GM21619 (cell line): Measurements from ENCODE around the gene SLC9A3.

Experiments used
- ATAC-seq: cut with Tn5 transposase; IDR thresholded peaks from one replicate; pipeline ENCODE4 v1.9.1; 2021; ENCODE audit not compliant: unreplicated experiment

The SLC9A3 gene

GRCh38 chr5:539469-540070 is 15.3 kb upstream of the SLC9A3 start:
- no peak for ATAC-seq

GRCh38 chr5:538801-539468 is 14.7 kb upstream of the SLC9A3 start:
- no peak for ATAC-seq

GRCh38 chr5:538271-538771 is 14.1 kb upstream of the SLC9A3 start:
- no peak for ATAC-seq

DNA sequence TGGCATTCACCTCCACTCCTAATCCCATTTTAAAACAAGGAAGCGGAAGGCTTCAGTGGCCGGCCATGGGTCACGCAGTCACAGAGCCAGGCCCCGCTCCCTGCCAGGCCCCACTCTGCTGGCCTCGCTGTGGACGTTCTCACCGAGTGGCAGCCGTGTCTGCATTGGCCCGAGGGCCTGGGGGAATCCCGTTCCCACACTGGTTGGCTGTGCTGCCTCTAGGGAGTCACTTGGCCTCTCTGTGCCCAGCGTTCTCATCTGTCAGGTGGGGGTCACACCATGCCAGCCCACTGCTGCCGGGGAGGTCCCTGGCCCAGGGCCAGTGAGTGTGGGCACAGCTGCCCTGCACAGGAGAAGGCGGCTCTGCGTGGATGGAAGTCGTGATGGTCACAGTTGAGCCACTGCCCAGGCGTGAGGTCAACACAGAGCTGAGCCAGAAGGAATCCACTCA is 13.4 kb upstream of the SLC9A3 start:
- ATAC-seq: no peak

- no peak for ATAC-seq
These were observed 12.8 kb upstream of the SLC9A3 start for GRCh38 chr5:537098-537497.

DNA sequence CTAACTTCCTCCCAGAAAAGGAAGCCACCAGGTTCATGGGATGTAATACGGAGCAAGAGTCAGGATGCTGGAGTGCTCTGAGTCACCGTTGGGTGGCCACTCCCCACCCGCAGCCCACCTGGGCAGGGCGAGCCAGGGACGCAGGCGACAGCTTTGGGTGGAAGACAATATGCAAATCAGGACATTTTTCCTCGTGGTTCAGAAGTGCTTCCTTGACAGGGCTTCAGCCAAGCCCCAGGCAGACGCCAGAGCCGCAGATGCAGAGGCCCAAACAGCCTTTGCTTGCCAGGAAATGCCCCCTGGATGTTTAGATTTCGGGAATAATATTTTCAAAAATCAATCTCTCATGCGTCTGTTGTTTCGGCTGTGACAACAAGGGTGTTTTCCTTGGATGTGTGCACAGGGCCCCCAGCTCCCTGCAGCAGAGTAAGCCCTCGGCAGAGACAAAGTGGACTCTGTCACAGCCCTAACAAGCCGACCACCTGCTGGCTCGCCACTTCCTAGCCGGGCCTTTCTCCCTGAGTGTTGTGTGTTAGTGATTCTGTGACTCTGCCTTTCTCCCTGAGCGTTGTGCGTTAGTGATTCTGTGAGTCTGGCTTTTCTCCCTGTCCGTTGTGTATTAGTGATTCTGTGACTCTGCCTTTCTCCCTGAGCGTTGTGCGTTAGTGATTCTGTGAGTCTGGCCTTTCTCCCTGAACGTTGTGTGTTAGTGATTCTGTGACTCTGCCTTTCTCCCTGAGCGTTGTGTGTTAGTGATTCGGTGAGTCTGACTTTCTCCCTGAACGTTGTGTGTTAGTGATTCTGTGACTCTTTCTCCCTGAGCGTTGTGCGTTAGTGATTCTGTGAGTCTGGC is 11.8 kb upstream of the SLC9A3 start:
- ATAC-seq: no peak

GRCh38 chr5:534743-535671 is 10.8 kb upstream of the SLC9A3 start:
- ATAC-seq: no peak

GRCh38 chr5:533955-534742 is 9.9 kb upstream of the SLC9A3 start:
- no peak for ATAC-seq

- no peak for ATAC-seq
These were observed 9.2 kb upstream of the SLC9A3 start for GRCh38 chr5:533243-533954.

GRCh38 chr5:532521-533242 is 8.4 kb upstream of the SLC9A3 start:
- ATAC-seq: no peak

DNA sequence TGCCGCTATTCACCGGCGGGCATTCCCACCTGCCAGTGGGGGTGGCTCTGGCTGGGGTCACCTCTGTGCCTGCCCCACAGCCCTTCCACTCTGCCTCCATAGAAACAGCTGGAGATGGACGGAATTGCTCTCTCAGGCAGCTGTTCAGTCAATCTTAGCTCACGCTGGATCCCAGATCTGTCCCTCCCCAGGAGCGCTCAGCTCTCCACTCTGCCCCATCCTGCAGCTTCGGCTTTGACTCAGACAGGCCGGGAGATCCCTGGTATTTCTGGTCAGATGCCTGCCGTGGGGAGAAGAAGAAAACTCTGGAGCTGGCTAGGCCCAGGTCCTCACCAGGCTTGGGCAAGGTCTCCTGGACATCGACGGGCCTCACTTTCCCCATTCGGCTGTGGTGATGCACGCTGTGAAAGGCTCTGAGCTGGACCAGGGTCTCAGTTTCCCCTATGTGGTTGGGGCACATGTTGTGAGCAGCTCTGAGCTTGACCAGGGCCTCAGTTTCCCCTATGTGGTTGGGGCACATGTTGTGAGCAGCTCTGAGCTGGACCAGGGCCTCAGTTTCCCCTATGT is 7.6 kb upstream of the SLC9A3 start:
- ATAC-seq: no peak

DNA sequence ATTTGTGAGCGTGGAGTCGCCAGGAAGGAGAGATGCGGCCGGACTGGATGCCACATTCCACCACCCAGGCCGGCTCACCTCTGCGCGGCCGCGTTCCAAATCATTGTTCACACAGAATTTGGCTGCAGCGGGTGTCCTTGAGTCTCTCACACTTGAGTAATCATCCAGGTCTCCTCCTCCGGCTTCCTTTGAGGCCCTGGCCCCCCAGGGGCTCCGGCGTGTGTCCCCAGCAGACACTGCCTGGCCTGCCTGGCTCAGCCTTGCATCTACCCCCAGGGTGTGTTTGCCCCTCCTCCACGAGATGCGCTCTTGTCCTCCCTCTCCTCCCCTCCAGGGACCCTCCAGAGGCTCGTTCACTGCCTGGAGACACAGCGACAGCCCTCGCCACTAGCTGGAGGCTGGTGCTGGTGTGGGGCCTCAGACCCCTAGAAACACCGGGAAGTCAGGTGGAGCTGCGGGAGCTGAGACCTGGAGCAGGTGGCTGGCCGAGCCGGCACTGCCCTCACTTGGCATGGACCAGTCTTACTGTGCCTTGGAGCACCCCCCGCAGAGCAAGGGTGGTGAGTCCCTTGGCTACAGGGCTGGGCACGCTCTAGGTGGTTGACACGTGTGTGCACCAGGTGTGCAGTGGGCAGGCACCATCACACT is 7.0 kb upstream of the SLC9A3 start:
- ATAC-seq: no peak

GRCh38 chr5:530001-530955 is 6.0 kb upstream of the SLC9A3 start:
- no peak for ATAC-seq

DNA sequence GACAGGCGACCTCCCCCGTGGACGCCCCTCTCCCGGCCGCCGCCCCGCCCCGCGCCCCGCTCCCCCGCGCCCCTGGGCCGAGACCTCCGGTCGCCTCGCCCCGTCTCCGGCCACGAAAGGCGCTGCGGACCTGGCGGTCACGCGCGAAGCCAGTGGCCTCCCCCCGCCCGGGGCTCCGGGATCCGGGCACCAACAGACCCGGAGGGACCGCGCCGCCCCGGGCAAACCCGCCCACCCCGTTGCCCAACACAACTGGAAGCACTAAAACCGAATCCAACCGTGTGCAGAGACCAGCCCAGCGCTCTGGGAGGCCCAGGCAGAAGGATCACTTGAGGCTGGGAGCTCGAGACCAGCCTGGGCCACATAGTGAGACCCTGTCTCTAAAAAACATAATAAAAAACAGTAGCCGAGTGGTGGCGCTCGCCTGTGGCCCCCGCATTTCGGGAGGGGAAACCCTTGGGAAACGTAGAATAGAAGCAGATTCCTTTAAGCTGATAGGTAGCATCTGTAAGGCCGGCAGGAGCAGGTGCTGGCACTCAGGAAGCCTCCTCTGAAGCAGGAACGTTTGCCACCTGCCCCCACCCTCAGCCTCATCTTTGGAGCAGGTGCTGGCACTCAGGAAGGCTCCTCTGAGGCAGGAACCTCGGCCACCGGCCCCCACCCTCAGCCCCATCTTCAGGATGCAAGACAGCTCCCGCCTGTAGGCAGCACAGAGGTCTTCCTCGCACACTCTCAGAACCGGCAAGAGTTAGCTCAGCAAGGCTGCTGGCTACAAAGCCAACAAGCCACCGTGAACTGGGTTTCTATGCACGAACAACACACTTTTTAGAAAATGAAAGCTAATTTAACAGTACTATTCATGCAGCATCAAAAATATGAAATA is 4.6 kb upstream of the SLC9A3 start:
- no peak for ATAC-seq
